Measurements from ENCODE around the gene SYNE3.
A peak's percentile ranks its signal among the peaks of the same experiment; 100 is the strongest.

SYNE3 gene

DNA sequence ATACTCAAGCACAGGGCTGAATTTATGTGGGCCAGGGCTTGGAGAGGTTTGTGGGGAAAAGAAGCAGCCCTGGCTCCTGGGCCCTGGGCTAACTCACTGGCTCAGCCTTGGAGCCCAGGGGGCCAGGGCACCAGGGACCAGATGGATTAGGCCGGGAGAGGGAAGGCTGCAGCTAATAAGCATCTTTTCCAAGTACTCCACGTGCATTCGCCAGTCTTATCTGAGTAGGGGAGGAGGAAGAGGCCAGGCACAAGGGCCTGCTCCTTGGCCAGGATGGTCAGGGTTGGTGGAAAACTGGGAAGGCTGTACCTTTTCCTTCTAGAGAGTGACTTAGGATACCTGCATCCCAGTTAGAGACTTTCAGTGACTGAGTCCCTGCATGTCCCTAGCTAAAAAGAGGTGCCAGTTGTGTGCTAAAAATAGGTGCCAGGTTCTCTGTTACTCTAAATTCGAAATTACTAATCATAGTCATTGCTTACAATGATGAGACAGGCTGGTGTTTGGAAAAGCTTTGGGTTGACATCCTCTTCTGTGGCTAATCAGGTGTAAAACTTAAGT lies 19.7 kb upstream of the SYNE3 start:
- H3K9me3 ChIP-seq (ENCODE audit: low read length), result no peaks in the 10 kb centered on the region
- H3K27ac ChIP-seq (ENCODE audit: low read depth, low read length, poor library complexity, severe bottlenecking), result no peak overlapping the region
- no peaks in the 10 kb centered on the region for H4K20me1 ChIP-seq (ENCODE audit: insufficient read depth, low read length)
- peak overlapping the region; percentile 98 for H3K4me2 ChIP-seq (ENCODE audit: low read length)
- no peak overlapping the region for H2AFZ ChIP-seq (ENCODE audit: low read length)
- peaks cover 67% of the 10 kb centered on the region for H3K4me1 ChIP-seq (ENCODE audit: insufficient read depth, low read length, severe bottlenecking)
- H3K36me3 ChIP-seq (ENCODE audit: insufficient read depth, low read length), result peaks cover 16% of the 10 kb centered on the region
- H3K79me2 ChIP-seq (ENCODE audit: insufficient read depth, low read length), result peaks cover 88% of the 10 kb centered on the region
- H3K9ac ChIP-seq (ENCODE audit: low read length), result peak overlapping the region; percentile 93
- H3F3A ChIP-seq (ENCODE audit: insufficient read depth, low read length), result no peaks in the 10 kb centered on the region
- H3K4me3 ChIP-seq (ENCODE audit: low read depth, low read length, poor library complexity, severe bottlenecking), result peak overlapping the region; percentile 92
- no peaks in the 10 kb centered on the region for H3K27me3 ChIP-seq (ENCODE audit: insufficient read depth, low read length)
- H3K9me2 ChIP-seq (ENCODE audit: low read depth, low read length), result no peaks in the 10 kb centered on the region
- TF ChIP-seq, protein P1, sequence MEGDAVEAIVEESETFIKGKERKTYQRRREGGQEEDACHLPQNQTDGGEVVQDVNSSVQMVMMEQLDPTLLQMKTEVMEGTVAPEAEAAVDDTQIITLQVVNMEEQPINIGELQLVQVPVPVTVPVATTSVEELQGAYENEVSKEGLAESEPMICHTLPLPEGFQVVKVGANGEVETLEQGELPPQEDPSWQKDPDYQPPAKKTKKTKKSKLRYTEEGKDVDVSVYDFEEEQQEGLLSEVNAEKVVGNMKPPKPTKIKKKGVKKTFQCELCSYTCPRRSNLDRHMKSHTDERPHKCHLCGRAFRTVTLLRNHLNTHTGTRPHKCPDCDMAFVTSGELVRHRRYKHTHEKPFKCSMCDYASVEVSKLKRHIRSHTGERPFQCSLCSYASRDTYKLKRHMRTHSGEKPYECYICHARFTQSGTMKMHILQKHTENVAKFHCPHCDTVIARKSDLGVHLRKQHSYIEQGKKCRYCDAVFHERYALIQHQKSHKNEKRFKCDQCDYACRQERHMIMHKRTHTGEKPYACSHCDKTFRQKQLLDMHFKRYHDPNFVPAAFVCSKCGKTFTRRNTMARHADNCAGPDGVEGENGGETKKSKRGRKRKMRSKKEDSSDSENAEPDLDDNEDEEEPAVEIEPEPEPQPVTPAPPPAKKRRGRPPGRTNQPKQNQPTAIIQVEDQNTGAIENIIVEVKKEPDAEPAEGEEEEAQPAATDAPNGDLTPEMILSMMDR (IDR thresholded peaks at IDR 0.05; ENCODE audit: low read length), result no peak
- no peak for TF ChIP-seq EZH2 (IDR thresholded peaks at IDR 0.05; ENCODE audit: borderline replicate concordance, low read length)

- no peak for TF ChIP-seq EZH2 (IDR thresholded peaks at IDR 0.05; ENCODE audit: borderline replicate concordance, low read length)
- TF ChIP-seq, protein P1 (IDR thresholded peaks at IDR 0.05; ENCODE audit: low read length), result no peak
- Histone ChIP-seq H3K4me2 (ENCODE audit: low read length) (peak overlapping the region; percentile 98), H3K27me3 (ENCODE audit: insufficient read depth, low read length) (no peaks in the 10 kb centered on the region), H3F3A (ENCODE audit: insufficient read depth, low read length) (no peaks in the 10 kb centered on the region), H3K4me1 (ENCODE audit: insufficient read depth, low read length, severe bottlenecking) (peaks cover 65% of the 10 kb centered on the region), H3K27ac (ENCODE audit: low read depth, low read length, poor library complexity, severe bottlenecking) (no peak overlapping the region), H3K9ac (ENCODE audit: low read length) (peak overlapping the region; percentile 93), H2AFZ (ENCODE audit: low read length) (no peak overlapping the region), H3K4me3 (ENCODE audit: low read depth, low read length, poor library complexity, severe bottlenecking) (peak overlapping the region; percentile 92), H3K9me2 (ENCODE audit: low read depth, low read length) (no peaks in the 10 kb centered on the region), H3K36me3 (ENCODE audit: insufficient read depth, low read length) (peaks cover 19% of the 10 kb centered on the region), H4K20me1 (ENCODE audit: insufficient read depth, low read length) (no peaks in the 10 kb centered on the region), H3K9me3 (ENCODE audit: low read length) (no peaks in the 10 kb centered on the region), H3K79me2 (ENCODE audit: insufficient read depth, low read length) (peaks cover 85% of the 10 kb centered on the region)
Measured at GRCh38 chr14:95535226-95536021, 19.0 kb upstream of the SYNE3 start.

DNA sequence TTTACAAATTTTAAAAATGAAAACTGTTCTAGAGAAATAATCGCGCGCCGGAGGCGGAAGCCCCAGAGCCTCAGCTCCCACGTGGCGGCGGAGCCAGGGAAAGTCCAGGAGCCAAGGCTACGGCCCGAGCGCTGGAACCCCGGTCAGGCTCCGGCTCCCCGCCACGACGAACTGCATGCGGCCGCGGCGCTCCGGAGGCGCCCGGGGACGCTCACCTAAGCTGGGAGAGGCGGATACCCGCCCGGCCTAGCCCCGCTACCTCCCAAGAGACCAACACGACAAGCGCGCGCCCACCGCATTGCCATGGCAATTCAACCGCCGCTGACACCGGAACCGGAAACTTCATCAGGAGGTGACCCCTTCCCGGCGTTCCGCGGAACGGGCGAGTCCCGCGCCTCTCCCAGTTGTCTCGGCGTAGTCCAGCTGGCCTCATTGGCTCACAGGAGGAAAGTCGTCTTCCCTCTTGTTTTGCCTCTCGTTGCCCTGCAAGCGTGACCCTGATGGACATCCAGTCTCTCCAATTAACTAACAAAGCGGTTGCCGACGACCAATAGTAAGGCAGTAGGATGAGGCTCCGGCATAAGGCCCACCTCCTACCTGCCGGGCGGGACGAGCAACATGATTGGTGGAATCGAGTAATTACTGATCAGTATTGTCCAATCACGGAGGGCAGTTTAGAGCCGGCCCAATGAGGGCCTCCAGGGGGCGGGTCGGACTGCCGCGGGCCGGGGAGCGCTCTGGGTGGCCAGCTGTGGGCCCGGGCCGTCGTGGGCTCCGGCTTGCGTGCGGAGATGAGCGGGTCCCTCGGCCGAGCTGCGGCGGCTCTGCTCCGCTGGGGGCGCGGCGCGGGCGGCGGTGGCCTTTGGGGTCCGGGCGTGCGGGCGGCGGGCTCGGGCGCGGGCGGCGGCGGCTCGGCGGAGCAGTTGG lies 18.1 kb upstream of the SYNE3 start, which contains the start of gene GLRX5:
GLRX5 (plus strand) TSS at position 752 of the 927 bp plus-strand sequence; CDS start at position 792, 40 bp downstream.
- Histone ChIP-seq H3K9me3 (ENCODE audit: low read length) (no peaks in the 10 kb centered on the region), H3K4me3 (ENCODE audit: low read depth, low read length, poor library complexity, severe bottlenecking) (peak within 1 kb of the TSS; percentile 92), H3K9ac (ENCODE audit: low read length) (peak within 1 kb of the TSS; percentile 93), H3K4me1 (ENCODE audit: insufficient read depth, low read length, severe bottlenecking) (peaks cover 65% of the 10 kb centered on the region), H3K27ac (ENCODE audit: low read depth, low read length, poor library complexity, severe bottlenecking) (peak within 1 kb of the TSS; percentile 79), H2AFZ (ENCODE audit: low read length) (no peak within 1 kb of the TSS), H3K27me3 (ENCODE audit: insufficient read depth, low read length) (no peaks in the 10 kb centered on the region), H3K9me2 (ENCODE audit: low read depth, low read length) (no peaks in the 10 kb centered on the region), H4K20me1 (ENCODE audit: insufficient read depth, low read length) (no peaks in the 10 kb centered on the region), H3K36me3 (ENCODE audit: insufficient read depth, low read length) (peaks cover 23% of the 10 kb centered on the region), H3F3A (ENCODE audit: insufficient read depth, low read length) (no peaks in the 10 kb centered on the region), H3K4me2 (ENCODE audit: low read length) (peak within 1 kb of the TSS; percentile 98), H3K79me2 (ENCODE audit: insufficient read depth, low read length) (peaks cover 78% of the 10 kb centered on the region)
- TF ChIP-seq EZH2 (IDR thresholded peaks at IDR 0.05; ENCODE audit: borderline replicate concordance, low read length), result no peak
- TF ChIP-seq, protein P1 (IDR thresholded peaks at IDR 0.05; ENCODE audit: low read length), result no peak

All from OCI-LY1 (cell line).